RWPE1 (cell line): ENCODE results near the gene KCNQ1.

Experiments used
- CTCF ChIA-PET: fragments of 350-600 bp; sonication (Branson Sonifier 250); formaldehyde crosslinking; extraction: SDS; loops from one replicate; lab custom pipeline; 2021; lab: Yijun Ruan, JAX
- POLR2A ChIA-PET: fragments of 400-600 bp; formaldehyde crosslinking; extraction: SDS; loops from one replicate; lab custom pipeline; 2020; ENCODE audit warnings: antibody characterized with exemption; ENCODE audit not compliant: low non-redundant PET; lab: Yijun Ruan, JAX
- DNase-seq: peaks from one replicate; pipeline ENCODE4 v3.0.0; 2012; ENCODE audit warnings: low spot score
- H3K27ac ChIP-seq: fragments of 450-650 bp; 2 replicates; pipeline ENCODE4 v1.5.1; 2017
- TF ChIP-seq, protein P1 (sequence below): fragments of 450-650 bp; conservative IDR thresholded peaks from 2 replicates; pipeline ENCODE4 v1.5.1; 2017; ENCODE audit warnings: low read depth, mild to moderate bottlenecking

KCNQ1 gene

DNA sequence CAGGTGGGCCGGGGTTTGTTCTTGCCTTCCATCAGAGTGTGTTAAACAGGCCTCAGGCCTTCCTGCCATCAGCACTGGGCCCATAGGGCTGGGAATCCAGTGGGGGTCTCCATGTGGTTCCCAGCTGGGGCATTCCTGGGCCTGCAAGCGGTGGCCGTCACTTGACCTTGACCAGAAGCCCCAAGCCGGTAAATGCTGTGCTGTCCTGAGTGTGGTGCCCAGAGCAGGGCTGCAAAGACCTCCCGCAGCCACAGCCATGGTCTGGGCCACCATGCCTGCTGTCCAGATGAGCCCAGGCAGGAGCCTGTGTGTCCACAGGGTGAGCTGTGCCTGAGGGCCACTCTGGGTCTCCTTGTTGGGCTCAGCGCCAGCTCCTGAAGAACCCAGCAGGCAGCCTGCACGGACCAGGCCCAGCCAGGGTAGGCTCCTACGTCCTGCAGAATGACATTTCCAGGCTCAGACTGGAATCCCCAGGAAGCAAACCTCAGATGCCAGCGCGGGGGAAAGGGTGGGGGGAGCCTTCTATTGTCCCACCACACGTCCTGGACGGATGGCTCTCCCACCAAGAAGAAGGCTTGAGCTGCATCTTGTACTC, 137.6 kb downstream of the KCNQ1 start:
- no peak for DNase-seq
- no peak overlapping the region for H3K27ac ChIP-seq
- TF ChIP-seq, protein P1, sequence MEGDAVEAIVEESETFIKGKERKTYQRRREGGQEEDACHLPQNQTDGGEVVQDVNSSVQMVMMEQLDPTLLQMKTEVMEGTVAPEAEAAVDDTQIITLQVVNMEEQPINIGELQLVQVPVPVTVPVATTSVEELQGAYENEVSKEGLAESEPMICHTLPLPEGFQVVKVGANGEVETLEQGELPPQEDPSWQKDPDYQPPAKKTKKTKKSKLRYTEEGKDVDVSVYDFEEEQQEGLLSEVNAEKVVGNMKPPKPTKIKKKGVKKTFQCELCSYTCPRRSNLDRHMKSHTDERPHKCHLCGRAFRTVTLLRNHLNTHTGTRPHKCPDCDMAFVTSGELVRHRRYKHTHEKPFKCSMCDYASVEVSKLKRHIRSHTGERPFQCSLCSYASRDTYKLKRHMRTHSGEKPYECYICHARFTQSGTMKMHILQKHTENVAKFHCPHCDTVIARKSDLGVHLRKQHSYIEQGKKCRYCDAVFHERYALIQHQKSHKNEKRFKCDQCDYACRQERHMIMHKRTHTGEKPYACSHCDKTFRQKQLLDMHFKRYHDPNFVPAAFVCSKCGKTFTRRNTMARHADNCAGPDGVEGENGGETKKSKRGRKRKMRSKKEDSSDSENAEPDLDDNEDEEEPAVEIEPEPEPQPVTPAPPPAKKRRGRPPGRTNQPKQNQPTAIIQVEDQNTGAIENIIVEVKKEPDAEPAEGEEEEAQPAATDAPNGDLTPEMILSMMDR, result no peak
- CTCF ChIA-PET, result no interaction called here
- POLR2A ChIA-PET, result no interaction called here

DNA sequence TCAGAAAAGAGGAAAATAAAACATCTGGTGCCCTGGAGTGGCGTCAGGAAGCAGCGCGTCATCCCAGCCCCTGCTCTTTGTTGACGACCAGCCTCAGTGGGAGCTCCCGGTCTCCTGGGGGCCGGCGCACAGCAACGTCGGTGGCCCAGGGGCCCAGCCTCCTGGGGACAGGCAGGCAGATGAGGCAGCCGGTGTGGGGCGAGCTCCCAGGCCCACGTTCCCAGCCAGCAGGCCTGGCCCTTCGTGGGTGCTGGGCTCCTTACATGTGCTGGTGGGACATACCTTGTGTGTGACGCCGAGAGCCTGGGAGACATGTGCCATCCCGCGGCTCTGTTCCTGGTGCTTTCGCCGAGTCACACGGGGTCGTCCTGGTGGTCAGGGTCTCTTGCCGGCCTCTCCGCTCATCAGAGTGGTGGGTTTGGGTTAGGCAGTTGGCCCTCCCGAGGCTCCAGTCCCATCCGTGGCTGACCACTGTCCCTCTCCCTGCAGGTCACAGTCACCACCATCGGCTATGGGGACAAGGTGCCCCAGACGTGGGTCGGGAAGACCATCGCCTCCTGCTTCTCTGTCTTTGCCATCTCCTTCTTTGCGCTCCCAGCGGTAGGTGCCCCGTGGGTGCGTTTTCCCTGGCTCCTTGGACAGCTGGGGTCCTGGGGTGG, 138.3 kb downstream of the KCNQ1 start:
- H3K27ac ChIP-seq, result no peak overlapping the region
- CTCF ChIA-PET, result no interaction called here
- DNase-seq, result no peak
- TF ChIP-seq, protein P1, result no peak
- POLR2A ChIA-PET, result no interaction called here

DNA sequence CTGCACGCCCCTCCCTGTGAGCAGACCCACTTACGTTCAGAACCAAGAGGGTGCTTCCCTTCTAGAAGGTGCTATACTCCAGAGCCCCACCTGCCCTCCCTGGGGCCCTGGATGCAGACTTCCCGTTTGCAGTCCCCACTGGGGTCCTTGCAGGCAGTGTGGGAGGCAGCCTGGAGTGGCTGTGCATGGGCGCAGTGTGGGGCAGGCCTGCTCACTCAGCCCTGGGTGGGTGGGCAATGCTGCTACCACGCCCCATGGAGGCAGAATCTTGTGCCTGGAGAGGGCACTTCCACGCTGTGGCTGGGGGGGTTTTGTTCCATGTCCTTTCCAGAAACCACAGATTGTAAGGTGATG, 138.8 kb downstream of the KCNQ1 start:
- TF ChIP-seq, protein P1, result no peak
- CTCF ChIA-PET, result no interaction called here
- no peak overlapping the region for H3K27ac ChIP-seq
- DNase-seq, result no peak
- POLR2A ChIA-PET, result no interaction called here

DNA sequence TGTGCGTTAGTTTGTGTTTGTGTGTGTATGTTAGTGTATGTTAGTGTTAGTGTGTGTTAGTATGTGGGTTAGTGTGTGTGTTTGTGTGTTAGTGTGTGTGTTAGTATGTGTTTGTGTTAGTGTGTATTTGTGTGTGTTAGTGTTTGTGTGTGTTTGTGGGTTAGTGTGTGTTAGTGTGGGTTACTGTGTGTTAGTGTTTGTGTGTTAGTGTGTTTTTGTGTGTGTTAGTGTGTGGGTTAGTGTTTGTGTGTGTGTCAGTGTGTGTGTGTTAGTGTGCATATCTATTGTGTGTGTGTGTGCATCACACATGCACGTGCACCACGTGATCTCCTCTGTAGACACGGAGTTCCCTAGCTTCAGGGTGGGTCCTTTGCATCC, 139.6 kb downstream of the KCNQ1 start:
- no peak overlapping the region for H3K27ac ChIP-seq
- no peak for DNase-seq
- ChIA-PET POLR2A (no interaction called here), CTCF (interaction anchor here (0.6 kb wide), 1 partner anchor 293 kb away, joined by 3 read pairs; no protein-coding TSS in a partner anchor)
- TF ChIP-seq, protein P1, result no peak

DNA sequence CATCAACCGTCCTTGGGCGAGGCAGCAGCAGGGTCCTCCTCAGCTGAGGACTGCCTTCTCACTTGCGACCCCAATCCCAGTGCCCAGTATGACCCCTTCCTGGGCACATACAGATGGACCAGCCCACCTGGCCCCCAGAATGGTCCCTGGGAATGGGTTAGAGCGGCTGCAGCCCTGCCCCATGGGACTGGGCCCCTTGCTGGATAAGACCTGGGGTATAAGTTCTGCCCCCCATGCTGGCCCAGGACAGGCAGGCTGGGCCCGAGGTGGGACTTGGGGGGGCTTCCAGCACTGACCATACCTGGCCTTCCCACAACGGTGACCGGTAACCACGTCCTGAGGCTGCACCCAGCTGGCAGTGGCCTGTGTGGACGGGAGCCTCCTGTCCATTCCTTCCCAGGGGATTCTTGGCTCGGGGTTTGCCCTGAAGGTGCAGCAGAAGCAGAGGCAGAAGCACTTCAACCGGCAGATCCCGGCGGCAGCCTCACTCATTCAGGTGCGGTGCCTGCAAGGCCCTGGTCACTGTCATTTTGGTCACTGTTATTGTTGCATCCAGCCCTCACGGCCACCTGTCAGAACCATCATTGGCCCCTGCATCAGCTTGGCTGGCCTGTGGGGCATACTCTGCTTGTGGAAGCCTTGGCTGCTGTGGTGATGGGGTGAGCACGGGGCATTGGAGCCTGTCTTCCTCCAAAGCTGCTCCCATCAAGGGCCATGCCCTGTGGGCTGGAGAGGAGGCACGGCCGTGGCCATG, 140.2 kb downstream of the KCNQ1 start:
- DNase-seq, result no peak
- H3K27ac ChIP-seq, result no peak overlapping the region
- TF ChIP-seq, protein P1, result no peak
- CTCF ChIA-PET, result interaction anchor here (0.6 kb wide), 1 partner anchor 293 kb away, joined by 3 read pairs; no protein-coding TSS in a partner anchor
- POLR2A ChIA-PET, result no interaction called here

DNA sequence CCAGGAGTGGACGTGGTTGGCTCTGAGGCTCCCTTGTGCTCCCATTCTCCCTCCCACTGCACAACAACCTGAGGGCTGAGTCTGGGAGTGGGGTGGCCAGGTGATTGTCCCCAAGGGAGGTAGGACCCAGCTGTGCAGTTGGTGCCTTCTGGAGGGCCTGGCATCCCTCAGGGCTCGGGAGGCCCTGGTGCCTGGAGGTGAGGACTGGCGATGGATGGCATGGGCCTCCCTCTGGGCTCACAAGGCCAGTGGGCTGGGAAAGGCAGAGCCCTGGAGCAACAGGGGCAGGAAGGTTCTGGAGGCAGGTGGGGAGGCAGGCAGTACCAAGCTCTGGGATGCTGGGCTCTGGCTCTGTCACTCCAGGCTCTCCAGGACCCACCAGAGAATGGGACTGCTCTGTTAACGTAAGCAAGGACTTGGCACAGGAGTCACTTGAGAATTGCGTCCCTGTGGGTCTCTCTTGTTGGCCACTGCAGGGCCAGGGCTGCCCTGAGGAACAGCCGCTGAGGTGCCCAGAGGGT, 140.8 kb downstream of the KCNQ1 start:
- ChIA-PET CTCF (no interaction called here), POLR2A (no interaction called here)
- TF ChIP-seq, protein P1, result no peak

More for the DNA sequence above, 140.8 kb downstream of the KCNQ1 start:
- no peak for DNase-seq
- no peak overlapping the region for H3K27ac ChIP-seq
